T-helper 2 cell treated with Interferon-gamma antibody and Interleukin-4, amounts not matched to agents 100 ng/mL and 5 ng/mL, for 36 hours (primary cell): ENCODE measurements around the gene HDAC9. TPM values are rescaled to one million over a fixed set of nuclear protein-coding genes. Genes with fewer than 3 reads are reported as not detected.

ENCODE experiments used
- intact Hi-C: fragments of 100-400 bp; cut with micrococcal nuclease; formaldehyde crosslinking; loops from one replicate; pipeline ENCODE4 v1.15.1; 2023
- total RNA-seq: library from RNA; stranded (reverse); gene quantifications from 2 replicates; pipeline ENCODE4 v1.2.3, GENCODE V29; 2022

The HDAC9 gene
- total RNA-seq, 1 donor from 2014 or later: 0.14 TPM

GRCh38 chr7:18777314-18777713 is 281.8 kb downstream of the HDAC9 start:
- intact Hi-C loops: no loop called here

GRCh38 chr7:18778594-18778993 is 283.0 kb downstream of the HDAC9 start:
- intact Hi-C loops: no loop called here

DNA sequence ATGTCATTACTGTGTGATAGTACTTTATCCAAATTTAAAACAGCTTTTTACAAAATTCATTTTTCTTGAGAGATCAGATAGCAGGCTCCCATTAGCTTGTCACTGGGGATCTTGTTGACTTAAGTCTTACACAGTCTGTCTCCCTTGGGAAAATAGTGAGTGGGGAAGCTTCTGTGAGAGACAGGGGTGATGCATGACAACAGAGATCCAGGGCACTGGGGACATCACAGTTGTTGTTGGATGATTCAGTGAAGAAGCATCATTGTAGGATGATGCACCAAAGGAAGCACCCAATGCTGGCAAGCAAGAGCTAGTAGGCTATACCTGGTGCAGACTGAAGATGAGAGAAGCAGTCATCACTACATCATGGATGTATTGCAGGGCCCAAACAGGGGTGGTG is 284.7 kb downstream of the HDAC9 start:
- intact Hi-C loops: no loop called here

DNA sequence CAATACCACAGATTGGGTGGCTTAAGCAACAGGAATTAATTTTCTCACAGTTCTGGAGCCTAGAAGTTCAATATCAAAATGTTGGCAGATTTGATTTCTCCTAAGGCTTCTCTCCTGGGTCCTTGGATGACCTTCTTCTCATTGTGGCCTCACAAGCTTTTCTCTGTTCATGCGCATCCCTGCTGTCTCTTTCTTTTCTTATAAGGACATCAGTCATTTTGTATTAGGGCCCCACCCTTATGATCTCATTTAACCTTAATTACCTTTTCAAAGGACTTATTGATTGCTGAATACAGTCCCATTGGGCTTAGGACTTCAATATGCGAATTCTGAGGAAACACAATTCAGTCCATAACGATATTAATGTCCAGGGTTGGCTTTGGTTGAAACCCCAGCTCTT is 285.4 kb downstream of the HDAC9 start:
- intact Hi-C loops: no loop called here

- intact Hi-C loops: no loop called here
Measured at GRCh38 chr7:18786196-18786727, 290.7 kb downstream of the HDAC9 start.

DNA sequence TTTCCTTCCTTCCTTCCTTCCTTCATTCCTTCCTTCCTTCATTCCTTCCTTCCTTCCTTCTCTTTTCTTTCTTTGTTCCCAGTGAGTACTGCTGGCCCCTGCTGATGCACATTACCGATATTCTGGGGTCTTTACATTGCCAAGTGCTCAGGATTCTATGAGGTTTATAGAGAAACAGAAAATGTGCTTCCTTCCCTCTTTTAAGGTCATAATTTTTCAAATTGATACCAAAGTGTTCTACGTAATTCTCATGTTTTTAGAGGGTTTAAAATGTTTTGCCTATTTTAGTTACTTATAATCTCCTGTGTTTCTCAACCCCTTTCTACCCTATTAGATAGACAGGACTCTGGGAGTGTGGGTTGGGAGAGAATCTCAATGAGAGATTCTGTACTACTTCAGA is 291.2 kb downstream of the HDAC9 start:
- intact Hi-C loops: no loop called here

DNA sequence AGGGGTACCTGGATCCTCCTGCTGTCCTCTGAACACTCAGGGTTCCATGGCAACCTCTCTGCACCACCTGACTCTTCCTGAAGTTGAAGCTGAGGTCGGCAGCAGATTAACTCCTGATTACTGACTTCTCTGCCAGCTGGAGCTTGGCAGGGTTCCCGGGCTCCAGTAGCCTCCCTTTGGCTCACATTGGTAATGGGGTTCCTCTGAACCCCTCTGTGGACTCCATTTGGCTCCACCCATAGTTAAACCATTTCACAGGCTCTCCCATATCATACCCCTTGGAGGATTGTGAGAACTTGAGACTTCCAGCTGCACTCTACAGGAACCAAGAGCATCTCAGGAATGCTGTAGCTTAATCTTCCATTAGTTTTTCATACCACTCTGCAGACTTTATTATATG is 292.5 kb downstream of the HDAC9 start:
- intact Hi-C loops: no loop called here

- intact Hi-C loops: no loop called here
Measured at GRCh38 chr7:18792871-18793595, 297.5 kb downstream of the HDAC9 start.

- intact Hi-C loops: no loop called here
Measured at GRCh38 chr7:18796216-18796615, 300.7 kb downstream of the HDAC9 start.

DNA sequence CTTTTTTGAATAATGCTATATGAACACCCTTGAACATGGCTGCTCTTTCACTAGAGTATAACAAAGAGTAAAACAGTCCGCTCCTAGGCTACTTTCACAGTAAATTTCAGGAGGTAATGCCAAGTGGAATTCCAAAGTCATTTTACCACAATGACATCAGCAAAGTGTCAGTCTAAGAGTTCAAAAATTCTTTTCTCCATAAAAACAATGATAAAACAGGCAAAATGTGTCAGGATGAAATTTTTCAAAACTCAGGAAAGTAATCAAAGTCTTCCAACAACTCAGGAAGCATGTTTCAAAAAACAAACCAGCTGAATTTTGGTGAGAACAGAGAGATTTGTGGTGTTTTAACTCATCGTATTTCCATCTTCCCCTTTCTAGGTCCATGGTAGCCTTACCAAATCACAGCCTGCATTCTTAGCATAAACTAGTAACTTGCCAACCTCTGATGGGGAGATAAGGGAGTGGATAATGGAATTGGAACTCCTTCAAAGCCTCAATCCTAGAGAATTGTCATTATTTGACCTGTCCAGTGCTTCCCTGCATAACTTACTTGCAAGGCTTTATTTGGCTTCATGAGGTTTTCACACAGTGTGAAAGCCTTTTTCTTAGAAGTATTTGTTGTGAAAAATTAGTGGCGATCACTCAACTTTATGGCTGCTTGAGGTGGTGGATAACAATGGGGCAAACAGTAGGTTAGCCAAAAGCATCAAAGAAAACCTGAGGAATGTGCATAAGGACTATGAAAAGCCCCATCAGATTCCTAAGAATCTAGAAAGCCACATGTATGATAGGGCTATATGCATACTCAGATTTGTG is 302.7 kb downstream of the HDAC9 start:
- intact Hi-C loops: no loop called here

DNA sequence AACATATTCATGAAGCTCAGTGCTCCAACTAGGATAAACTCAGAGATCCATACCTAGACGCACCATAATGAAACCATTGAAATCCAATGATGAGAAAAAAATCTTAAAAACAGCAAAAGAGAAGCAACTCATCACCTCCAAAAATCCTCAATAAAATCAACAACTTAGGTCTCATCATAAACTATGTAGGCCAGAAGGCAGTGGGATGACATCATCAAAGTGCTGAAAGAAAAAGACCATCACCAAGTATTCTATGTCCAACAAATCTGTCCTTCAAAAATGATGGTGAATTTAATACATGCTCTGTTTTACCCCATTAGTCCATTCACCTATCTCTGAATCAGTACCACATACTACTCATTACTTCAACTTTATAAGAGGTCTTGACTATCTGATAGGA is 304.4 kb downstream of the HDAC9 start:
- intact Hi-C loops: no loop called here

DNA sequence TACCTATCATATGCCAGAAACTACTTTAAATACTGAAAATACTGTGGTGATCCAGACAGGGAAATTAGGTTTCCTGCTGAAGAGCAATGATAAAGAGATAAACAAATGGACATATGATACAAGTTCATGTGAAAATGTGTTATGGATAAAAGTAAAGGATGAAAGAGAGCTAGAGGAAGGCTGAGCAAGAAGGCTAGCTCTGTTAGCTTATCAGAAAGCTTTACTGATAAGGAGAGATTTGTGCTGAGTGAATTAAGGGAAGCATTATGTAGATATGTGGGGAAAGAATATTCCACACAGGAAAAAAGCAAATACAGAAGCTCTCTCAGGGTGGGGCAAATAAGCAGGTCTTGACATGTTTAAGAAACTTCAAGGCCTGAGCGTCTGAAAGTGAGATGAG is 308.4 kb downstream of the HDAC9 start:
- intact Hi-C loops: no loop called here

GRCh38 chr7:18806177-18806576 is 310.6 kb downstream of the HDAC9 start:
- intact Hi-C loops: no loop called here

- intact Hi-C loops: no loop called here
Measured at GRCh38 chr7:18808026-18808425, 312.5 kb downstream of the HDAC9 start.

DNA sequence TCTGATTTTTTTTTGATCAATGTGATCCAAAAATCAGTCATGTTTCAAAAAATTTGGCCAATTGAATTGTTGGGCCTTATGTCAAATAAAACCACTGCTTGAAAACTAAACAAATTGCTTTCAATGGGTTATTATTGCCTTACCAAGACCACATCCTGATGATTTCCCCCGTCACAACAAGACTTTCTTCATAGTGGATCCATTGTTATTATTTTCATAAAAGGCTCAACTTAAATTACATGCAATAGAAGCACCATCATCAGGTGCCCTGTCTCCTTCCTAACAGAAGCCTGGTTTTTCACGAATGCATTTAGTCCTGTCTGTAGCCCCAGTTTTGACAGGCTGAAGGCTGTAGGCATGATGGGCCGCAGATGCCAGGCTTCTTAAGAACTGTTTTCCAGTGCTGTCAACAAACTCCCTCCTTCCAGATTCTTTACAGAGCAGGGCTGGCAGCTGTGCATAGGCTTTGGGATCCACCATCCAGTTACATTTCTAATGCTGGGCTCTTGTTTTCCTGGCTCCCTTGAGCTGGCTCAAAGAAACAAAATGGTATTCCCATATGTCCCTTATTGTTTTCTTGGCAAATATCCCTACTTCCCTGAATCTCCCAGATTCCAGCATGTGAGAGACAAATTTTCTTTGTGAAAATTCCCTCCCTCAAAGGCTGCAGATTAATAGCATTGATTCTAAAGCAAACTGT is 319.9 kb downstream of the HDAC9 start:
- intact Hi-C loops: no loop called here

GRCh38 chr7:18820981-18821380 is 325.4 kb downstream of the HDAC9 start:
- intact Hi-C loops: no loop called here

DNA sequence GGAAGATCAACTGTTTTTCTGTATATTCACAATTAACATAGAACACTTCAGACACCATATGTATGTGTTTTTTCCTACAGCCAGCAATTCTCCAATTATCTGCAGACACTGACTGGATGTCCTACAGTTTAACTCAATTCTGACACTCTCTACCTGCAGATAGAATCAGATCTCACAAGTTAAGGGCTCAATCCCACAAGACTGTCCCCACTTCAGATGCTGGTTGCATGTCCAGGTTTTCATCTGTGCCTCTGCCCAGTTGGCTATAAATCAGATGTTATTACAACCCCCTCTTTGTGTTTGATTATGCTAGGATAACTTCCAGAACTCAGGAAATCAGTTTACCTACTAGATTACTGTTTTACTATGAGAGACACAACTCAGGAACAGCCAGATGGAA is 326.0 kb downstream of the HDAC9 start:
- intact Hi-C loops: no loop called here

GRCh38 chr7:18824157-18824556 is 328.6 kb downstream of the HDAC9 start:
- intact Hi-C loops: no loop called here

DNA sequence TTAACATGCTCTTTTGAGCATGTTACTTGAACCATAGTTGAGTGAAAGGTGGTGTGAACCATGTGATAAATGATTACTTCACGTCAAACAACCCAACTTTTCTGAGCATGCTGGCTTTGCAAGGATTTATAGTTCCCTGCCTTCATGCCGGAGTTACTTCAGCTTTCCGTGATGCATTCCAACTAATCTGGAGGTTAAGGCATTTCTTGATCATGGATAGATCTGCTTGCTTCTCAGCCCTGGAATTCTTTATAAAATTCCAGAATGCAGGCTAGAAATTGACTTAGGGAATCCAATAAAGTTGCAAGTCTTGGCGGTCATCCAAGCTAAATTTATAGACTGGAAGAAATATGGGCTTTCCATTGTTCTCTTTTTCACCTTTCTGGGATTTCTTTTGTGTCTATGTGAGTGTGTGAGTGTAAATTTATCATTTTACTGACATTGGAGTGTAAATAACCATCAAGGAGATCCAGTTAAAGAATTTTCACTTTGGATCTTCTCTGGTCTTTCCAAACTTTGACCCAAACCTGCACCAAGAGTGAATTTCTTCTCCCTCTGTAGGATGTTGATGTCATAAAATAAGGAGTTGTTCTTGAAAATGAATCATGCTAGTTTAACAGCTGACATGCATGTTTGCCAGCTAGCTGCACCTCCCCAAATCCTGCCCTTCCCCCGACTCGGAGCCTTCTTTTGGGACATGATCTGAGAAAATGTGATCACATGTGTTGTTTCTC is 332.9 kb downstream of the HDAC9 start:
- intact Hi-C loops: no loop called here

DNA sequence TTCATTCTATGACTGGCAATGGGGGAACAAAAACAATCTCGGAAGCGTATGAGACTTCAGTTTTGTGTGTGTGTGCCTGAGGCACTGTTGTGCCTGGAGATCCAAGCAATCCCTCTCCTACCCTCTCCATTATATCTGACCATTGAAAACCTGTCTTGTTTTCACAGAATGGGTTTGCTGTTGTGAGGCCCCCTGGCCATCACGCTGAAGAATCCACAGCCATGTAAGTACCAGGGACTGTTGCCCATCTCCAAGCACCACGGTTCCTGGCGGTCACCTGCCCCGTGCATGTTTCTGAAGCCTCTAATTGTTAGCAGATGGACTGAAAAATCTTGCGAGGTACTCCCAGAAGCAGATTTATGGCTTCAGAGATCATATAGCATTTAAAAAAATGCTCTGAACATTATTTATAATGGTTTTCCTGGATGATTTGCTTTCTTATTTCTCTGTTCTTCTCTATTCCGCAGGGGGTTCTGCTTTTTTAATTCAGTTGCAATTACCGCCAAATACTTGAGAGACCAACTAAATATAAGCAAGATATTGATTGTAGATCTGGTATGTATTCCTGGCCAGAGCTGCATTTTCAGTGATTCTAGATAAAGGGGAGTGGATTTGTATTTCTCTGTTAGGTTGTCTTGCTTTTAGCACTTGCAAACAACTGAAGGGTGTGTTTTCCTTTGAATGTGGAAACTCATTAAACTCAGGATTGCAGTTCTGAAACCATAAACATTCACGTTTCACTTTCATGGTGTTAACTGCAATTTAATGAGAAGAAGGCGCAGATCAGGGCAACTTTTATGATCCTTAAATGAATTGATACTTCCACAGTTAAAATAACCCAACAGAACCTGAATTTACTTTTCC is 333.7 kb downstream of the HDAC9 start:
- intact Hi-C loops: no loop called here
